WTC11 (cell line): ENCODE results near the gene MYCBP2.

Source experiments
- ATF2 ChIP-seq: sonication (generic); formaldehyde crosslinking; IDR thresholded peaks from 2 replicates; pipeline ENCODE4 v1.8.1; 2022; ENCODE audit warnings: low read depth, missing genetic modification reagents, borderline replicate concordance
- CBFB ChIP-seq: sonication (generic); formaldehyde crosslinking; IDR thresholded peaks from 2 replicates; pipeline ENCODE4 v1.8.1; 2022; ENCODE audit warnings: mild to moderate bottlenecking, low read depth, missing genetic modification reagents
- CREB1 ChIP-seq: sonication (generic); formaldehyde crosslinking; IDR thresholded peaks from 2 replicates; pipeline ENCODE4 v1.8.0; 2023; ENCODE audit warnings: mild to moderate bottlenecking, missing genetic modification reagents
- CTCF ChIP-seq: fragments of 200-600 bp; IDR thresholded peaks from 2 replicates; pipeline ENCODE4 v1.8.0; 2022; ENCODE audit warnings: antibody characterized with exemption
- ELF4 ChIP-seq: sonication (generic); formaldehyde crosslinking; IDR thresholded peaks from 2 replicates; pipeline ENCODE4 v1.8.1; 2022; ENCODE audit warnings: low read depth, mild to moderate bottlenecking, moderate library complexity, missing genetic modification reagents
- FOXK1 ChIP-seq: sonication (generic); formaldehyde crosslinking; IDR thresholded peaks from 2 replicates; pipeline ENCODE4 v1.8.0; 2022; ENCODE audit warnings: mild to moderate bottlenecking, moderate library complexity, missing genetic modification reagents
- HMGXB4 ChIP-seq: sonication (generic); formaldehyde crosslinking; IDR thresholded peaks from 2 replicates; pipeline ENCODE4 v1.8.1; 2023; ENCODE audit warnings: mild to moderate bottlenecking, moderate library complexity, missing genetic modification reagents
- NFE2L1 ChIP-seq: sonication (generic); formaldehyde crosslinking; IDR thresholded peaks from 2 replicates; pipeline ENCODE4 v1.8.1; 2023; ENCODE audit warnings: missing genetic modification reagents
- NR2C2 ChIP-seq: sonication (generic); formaldehyde crosslinking; IDR thresholded peaks from 2 replicates; pipeline ENCODE4 v1.8.0; 2022; ENCODE audit warnings: mild to moderate bottlenecking, missing genetic modification reagents
- RORB ChIP-seq: fragments of 250-450 bp; sonication (Bioruptor Pico); IDR thresholded peaks from 2 replicates; pipeline ENCODE4 v1.9.0; 2021; ENCODE audit warnings: mild to moderate bottlenecking
- ZBTB43 ChIP-seq: sonication (generic); formaldehyde crosslinking; IDR thresholded peaks from 2 replicates; pipeline ENCODE4 v1.8.1; 2023; ENCODE audit warnings: mild to moderate bottlenecking, missing genetic modification reagents
- ZNF219 ChIP-seq: sonication (generic); formaldehyde crosslinking; IDR thresholded peaks from 2 replicates; pipeline ENCODE4 v1.8.0; 2023; ENCODE audit warnings: missing genetic modification reagents, mild to moderate bottlenecking, borderline replicate concordance
- ZNF232 ChIP-seq: sonication (generic); formaldehyde crosslinking; IDR thresholded peaks from 2 replicates; pipeline ENCODE4 v1.8.0; 2022; ENCODE audit warnings: mild to moderate bottlenecking, missing genetic modification reagents
- TF ChIP-seq, protein P1 (sequence below): sonication (generic); formaldehyde crosslinking; IDR thresholded peaks from 2 replicates; pipeline ENCODE4 v1.8.1; 2022; ENCODE audit warnings: missing genetic modification reagents, borderline replicate concordance

DNA sequence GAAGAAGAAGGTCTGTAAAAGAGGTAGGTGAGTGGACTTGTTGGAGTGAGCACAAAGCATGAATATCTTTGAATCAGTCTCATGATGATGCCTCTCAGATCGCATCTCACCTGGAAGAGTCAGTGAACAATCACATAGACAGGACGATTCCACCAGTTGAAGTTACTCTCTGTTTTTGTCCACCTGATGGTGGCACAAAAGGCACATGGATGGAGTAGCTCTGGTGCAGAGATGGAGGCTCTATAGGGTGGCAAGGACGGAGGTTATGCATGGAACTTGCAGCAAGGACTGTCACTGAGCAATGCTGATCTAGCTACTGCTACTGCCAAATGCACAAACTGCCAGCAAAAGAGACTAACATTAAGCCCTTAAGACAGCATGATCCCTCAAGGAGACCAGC is 10.3 kb upstream of the MYCBP2 start:
- TF ChIP-seq CTCF, result no peak
- no peak for TF ChIP-seq ATF2 (CRISPR knock-in tag)
- TF ChIP-seq NFE2L1 (CRISPR knock-in tag), result no peak
- no peak for TF ChIP-seq CBFB (CRISPR knock-in tag)
- TF ChIP-seq ELF4 (CRISPR knock-in tag), result no peak
- TF ChIP-seq, protein P1, sequence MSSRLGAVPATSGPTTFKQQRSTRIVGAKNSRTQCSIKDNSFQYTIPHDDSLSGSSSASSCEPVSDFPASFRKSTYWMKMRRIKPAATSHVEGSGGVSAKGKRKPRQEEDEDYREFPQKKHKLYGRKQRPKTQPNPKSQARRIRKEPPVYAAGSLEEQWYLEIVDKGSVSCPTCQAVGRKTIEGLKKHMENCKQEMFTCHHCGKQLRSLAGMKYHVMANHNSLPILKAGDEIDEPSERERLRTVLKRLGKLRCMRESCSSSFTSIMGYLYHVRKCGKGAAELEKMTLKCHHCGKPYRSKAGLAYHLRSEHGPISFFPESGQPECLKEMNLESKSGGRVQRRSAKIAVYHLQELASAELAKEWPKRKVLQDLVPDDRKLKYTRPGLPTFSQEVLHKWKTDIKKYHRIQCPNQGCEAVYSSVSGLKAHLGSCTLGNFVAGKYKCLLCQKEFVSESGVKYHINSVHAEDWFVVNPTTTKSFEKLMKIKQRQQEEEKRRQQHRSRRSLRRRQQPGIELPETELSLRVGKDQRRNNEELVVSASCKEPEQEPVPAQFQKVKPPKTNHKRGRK (CRISPR knock-in tag), result no peak
- TF ChIP-seq NR2C2, result no peak
- no peak for TF ChIP-seq ZNF219 (CRISPR knock-in tag)
- TF ChIP-seq HMGXB4 (CRISPR knock-in tag), result no peak
- TF ChIP-seq ZNF232 (CRISPR knock-in tag), result no peak
- no peak for TF ChIP-seq RORB (CRISPR knock-in tag)
- TF ChIP-seq ZBTB43 (CRISPR knock-in tag), result no peak
- no peak for TF ChIP-seq FOXK1 (CRISPR knock-in tag)
- no peak for TF ChIP-seq CREB1 (CRISPR knock-in tag)
